Panc1 (cell line): Measurements from ENCODE around the gene PDE1C.

Experiments used
- POLR2AphosphoS5 ChIP-seq: IDR thresholded peaks from 2 replicates; pipeline ENCODE4 v1.6.1; 2012; ENCODE audit warnings: mild to moderate bottlenecking, low read depth, low read length, moderate library complexity
- SIN3A ChIP-seq: IDR thresholded peaks from 2 replicates; pipeline ENCODE4 v1.6.1; 2012; ENCODE audit warnings: low read depth, mild to moderate bottlenecking, low read length, moderate library complexity, borderline replicate concordance; ENCODE audit not compliant: insufficient read depth
- TCF7L2 ChIP-seq: IDR thresholded peaks from 2 replicates; pipeline ENCODE4 v1.6.1; 2011; ENCODE audit warnings: mild to moderate bottlenecking, low read depth, low read length, inconsistent platforms
- TF ChIP-seq, protein P1 (sequence below): fragments of 450-650 bp; IDR thresholded peaks from 2 replicates; pipeline ENCODE4 v1.5.1; 2017; ENCODE audit warnings: mild to moderate bottlenecking
- TF ChIP-seq, protein P2 (sequence below), 2 experiments: IDR thresholded peaks; 2 replicates each; pipeline ENCODE4 v1.6.1; 2011 to 2012; ENCODE audit warnings: low read depth in 2 of 2, control low read depth in 1 of 2, low read length in 1 of 2, mild to moderate bottlenecking in 1 of 2, moderate library complexity in 1 of 2; ENCODE audit not compliant: insufficient read depth in 1 of 2

DNA sequence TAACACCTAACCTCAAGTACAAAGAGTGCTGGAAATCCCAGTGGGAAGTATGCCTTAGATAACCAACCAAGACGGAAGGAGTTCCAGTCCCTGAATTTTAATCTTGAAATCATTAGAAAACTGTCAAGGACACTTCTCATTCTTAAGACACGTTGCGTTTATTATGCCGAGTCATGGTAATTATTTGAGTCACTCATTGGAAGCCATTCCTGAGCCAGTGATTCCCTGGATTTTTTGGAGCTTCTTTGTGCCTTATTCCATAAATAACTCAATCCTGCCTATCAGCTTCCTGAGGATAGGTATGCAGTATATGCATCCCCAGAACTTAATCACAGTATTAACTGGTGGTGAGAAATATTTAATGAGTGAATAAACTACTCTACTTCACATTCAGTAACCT, 305.7 kb downstream of the PDE1C start:
- TF ChIP-seq, protein P1, sequence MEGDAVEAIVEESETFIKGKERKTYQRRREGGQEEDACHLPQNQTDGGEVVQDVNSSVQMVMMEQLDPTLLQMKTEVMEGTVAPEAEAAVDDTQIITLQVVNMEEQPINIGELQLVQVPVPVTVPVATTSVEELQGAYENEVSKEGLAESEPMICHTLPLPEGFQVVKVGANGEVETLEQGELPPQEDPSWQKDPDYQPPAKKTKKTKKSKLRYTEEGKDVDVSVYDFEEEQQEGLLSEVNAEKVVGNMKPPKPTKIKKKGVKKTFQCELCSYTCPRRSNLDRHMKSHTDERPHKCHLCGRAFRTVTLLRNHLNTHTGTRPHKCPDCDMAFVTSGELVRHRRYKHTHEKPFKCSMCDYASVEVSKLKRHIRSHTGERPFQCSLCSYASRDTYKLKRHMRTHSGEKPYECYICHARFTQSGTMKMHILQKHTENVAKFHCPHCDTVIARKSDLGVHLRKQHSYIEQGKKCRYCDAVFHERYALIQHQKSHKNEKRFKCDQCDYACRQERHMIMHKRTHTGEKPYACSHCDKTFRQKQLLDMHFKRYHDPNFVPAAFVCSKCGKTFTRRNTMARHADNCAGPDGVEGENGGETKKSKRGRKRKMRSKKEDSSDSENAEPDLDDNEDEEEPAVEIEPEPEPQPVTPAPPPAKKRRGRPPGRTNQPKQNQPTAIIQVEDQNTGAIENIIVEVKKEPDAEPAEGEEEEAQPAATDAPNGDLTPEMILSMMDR = no peak
- TF ChIP-seq TCF7L2 = no peak
- TF ChIP-seq POLR2AphosphoS5 = no peak
- TF ChIP-seq, protein P2, sequence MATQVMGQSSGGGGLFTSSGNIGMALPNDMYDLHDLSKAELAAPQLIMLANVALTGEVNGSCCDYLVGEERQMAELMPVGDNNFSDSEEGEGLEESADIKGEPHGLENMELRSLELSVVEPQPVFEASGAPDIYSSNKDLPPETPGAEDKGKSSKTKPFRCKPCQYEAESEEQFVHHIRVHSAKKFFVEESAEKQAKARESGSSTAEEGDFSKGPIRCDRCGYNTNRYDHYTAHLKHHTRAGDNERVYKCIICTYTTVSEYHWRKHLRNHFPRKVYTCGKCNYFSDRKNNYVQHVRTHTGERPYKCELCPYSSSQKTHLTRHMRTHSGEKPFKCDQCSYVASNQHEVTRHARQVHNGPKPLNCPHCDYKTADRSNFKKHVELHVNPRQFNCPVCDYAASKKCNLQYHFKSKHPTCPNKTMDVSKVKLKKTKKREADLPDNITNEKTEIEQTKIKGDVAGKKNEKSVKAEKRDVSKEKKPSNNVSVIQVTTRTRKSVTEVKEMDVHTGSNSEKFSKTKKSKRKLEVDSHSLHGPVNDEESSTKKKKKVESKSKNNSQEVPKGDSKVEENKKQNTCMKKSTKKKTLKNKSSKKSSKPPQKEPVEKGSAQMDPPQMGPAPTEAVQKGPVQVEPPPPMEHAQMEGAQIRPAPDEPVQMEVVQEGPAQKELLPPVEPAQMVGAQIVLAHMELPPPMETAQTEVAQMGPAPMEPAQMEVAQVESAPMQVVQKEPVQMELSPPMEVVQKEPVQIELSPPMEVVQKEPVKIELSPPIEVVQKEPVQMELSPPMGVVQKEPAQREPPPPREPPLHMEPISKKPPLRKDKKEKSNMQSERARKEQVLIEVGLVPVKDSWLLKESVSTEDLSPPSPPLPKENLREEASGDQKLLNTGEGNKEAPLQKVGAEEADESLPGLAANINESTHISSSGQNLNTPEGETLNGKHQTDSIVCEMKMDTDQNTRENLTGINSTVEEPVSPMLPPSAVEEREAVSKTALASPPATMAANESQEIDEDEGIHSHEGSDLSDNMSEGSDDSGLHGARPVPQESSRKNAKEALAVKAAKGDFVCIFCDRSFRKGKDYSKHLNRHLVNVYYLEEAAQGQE (IDR thresholded peaks at IDR 0.05; ENCODE audit: insufficient read depth in 1 of 2, low read depth in 2 of 2, low read length in 1 of 2) = no peak
- TF ChIP-seq SIN3A = no peak
